T follicular helper cell (primary cell): ENCODE data around the gene LRRFIP1.
"Not testable (repeated sequence)": the region's sequence is repeated elsewhere in the genome, so short reads cannot be mapped to it uniquely, and the experiment has no call there.

Experiments used
- DNase-seq: peaks from one replicate; pipeline ENCODE4 v3.0.0-alpha.2; 2020; ENCODE audit warnings: low read depth

Gene LRRFIP1

DNA sequence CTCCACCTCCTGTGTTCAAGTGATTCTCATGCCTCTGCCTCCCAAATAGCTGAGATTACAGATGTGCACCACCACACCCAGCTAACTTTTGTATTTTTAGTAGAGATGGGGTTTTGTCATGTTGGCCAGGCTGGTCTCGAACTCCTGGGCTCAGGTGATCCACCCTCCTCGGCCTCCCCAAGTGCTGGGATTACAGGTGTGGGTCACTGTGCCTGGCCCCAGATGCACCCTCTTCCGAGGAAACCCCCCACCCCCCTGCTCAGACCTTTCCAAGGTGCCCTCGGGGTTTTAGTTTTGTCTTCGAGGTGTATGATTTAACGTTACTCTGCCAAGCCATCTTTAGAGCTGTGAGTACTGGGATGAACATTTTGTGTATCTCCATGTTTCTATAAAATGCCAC is 61.2 kb downstream of the LRRFIP1 start:
- not testable (repeated sequence) for DNase-seq

DNA sequence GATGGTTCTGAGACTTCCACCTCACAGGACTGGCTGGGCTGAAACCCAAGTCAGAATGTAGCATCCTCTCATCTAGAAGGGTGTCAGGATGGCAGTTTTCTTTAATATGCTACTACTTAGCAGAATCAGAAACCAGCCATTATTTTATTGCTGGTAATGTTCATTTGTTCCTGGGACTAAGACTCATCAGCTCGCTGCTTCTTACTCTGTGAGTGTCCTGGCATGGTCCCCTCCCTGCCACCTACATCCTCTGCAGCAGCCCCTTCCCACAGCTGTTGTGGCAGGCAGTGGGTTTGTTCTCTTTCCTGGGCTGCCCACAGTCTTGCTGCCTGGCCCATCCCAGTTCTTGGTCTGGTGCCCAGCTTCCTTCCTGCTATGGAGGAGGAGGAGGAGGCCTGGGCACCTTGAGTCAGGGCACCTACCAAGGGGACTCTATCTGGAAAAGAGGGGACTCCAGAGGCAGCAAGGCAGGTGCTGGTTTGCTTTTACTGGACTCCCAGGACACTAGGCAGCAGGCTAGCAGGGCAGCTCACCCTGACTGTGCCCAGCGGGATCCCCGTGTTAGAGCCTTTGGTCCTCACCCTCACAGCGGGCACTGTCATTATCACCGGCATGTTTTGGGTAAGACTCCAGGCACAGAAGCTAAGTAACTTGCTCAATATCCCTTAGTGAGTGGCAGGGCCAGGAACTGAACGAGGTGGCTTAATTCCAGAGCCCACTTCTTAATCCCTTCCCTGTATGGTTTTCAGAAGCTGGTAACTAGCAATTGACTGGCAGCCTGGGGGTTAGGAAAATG is 62.1 kb downstream of the LRRFIP1 start:
- no peak for DNase-seq

DNA sequence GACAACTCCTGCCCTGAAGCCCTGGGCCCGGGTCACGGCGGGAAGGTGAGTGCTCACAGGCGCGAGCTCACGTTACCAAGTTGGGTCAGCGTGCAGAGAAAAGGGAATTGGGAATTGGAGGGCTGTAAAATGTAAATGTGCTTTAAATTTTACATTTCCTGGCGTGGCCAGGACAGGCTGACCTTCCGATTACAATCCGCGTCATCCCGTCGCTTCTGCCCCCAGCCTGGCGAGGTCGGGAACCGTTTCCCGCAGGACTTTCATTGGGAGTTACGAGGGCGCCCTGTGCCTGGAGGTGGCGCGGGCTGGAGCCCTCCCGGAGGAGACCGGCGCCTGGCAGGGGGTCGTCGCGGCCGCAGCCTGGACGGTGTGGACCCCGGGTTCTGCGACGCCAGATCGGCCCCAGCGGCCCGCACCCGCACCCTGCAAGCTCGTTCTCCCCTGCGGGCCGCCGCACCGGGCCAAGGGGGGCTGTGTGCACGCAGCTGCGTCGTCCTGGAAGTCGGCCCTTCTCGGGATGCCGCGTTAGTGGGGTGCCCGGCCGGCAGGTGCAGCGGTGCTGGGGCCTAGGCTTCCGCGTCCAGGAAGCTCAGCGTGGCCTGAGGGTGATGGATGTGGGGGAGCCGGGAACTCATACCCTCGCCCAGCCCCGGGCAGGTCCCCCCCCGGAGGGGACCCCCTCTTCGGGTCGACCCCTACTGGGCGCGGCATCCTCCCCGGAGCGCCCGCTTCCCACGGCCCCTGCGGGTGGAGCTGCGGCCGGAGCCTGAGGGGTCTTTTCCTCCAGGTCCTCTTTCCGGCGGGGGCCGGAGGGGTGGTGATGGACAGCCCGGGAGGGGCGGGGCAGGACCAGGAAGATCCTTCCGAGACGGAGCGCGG is 63.9 kb downstream of the LRRFIP1 start:
- no peak for DNase-seq

- DNase-seq: peak; percentile 94
Measured at GRCh38 chr2:237691908-237692600, 64.7 kb downstream of the LRRFIP1 start.

- DNase-seq: no peak
Measured at GRCh38 chr2:237692601-237693290, 65.4 kb downstream of the LRRFIP1 start.

- DNase-seq: no peak
Measured at GRCh38 chr2:237693291-237693994, 66.1 kb downstream of the LRRFIP1 start.

DNA sequence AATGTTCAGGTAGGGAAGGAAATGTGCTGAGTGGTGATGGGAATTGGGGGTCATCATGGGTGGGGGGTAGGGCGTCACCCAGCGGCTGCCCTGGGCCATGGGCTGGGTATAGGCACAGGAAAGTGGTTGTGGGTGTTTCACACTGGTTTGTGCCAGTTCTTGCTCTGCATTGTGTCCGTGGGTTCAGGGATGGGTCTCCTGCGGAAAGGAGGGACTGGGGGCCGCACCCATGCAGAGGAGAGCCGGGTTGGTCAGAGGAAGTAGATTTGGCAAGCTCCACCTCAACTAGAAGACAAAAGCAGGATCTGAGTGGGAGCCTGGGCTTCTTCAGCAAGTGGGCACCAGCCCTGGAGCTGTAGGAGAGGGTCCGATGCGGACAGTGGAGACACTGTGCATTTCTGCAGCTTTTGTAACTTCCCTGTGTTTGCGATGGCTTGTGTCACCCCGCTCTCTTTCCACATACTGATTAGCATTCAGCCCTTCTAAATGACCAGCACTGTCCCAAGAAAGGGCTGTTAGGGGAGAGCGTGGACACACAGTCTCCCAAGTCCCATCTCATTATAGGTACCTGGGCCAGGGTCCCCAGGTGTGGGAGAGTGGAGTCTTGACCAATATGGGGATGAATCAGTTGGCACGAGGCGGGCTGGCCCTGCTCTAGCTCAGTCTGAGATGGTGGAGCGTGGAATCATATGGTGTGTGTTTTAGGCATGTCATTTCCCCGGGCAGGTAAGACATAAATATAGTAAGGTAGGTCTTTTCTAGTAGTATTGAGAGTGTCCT is 67.2 kb downstream of the LRRFIP1 start:
- DNase-seq: no peak

GRCh38 chr2:237695201-237695780 is 67.9 kb downstream of the LRRFIP1 start:
- no peak for DNase-seq

GRCh38 chr2:237696461-237696860 is 69.1 kb downstream of the LRRFIP1 start:
- DNase-seq: no peak

GRCh38 chr2:237697586-237698357 is 70.4 kb downstream of the LRRFIP1 start:
- DNase-seq: no peak

GRCh38 chr2:237698358-237698694 is 70.9 kb downstream of the LRRFIP1 start:
- DNase-seq: no peak

- DNase-seq: no peak
Measured at GRCh38 chr2:237699870-237700511, 72.6 kb downstream of the LRRFIP1 start.

- peak; percentile 67 for DNase-seq
Measured at GRCh38 chr2:237700512-237701032, 73.2 kb downstream of the LRRFIP1 start.

DNA sequence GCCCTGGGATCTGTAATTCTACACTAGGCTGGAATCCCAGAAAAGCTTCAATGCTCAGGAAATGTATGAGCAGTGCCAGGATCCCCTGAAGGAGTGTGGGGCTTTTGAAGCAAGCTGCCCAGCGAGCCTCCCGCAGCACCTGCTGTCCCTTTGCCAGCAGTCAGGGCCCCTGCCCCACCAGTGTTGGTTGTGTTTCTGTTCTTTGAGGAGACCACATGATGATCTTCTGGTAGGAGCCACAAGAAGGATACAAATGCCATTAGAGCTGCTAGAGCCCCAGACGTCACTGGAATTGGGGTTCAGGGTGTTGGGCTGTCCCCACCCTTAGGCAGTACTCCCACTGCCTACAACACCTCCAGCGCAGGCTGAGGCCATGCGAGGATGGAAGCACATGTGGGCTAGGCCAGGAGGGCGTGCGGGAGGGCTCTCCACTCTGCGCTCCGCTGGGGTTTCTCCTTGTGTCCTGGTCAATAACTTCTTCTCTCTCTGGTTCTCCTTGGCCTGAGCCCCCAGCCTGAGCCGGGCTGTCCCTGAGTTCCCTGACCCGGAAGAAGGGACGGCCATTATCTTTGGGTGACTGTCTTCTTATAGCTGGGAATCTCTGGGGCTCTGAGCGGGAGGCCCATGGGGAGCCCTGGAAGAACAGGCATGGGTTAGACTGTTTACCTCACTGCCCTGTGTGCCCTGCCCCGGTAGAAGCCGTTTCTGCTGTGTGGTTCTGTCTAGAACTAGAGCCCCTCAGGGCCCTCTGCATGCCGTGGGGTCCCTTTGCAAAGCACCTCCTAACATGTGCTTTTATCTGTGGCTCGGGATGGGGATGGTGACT is 73.9 kb downstream of the LRRFIP1 start:
- no peak for DNase-seq

DNA sequence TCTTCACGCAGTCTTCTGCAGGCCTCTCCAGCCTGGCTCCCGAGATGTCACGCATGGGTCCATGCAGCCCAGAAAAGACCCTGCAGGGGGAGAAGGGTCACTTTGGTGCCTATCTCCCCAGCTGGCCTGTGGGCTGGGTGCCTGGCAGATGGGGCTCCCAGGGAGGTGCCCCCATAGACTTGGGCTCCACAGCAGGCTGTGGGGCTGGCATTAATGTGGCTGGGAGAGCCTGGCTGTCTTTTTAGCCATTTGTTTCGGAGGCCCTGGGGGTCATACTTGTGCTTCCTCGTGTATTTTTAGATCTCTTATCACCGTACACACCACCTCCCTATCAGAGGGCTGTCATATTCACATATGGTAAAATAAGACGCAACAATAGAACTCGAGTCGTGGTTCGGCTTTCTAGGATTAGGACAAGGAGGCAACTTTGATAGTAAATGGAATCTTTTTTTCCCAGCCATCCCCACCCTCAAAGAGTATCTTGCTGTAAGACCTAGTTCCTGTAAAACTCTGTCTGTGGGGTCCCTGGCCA is 74.5 kb downstream of the LRRFIP1 start:
- DNase-seq: no peak

GRCh38 chr2:237702441-237703391 is 75.3 kb downstream of the LRRFIP1 start:
- no peak for DNase-seq
